Measurements from ENCODE around the gene IKZF3. TPM values are rescaled to one million over a fixed set of nuclear protein-coding genes. Genes with fewer than 3 reads are reported as not detected.
A peak's percentile ranks its signal among the peaks of the same experiment; 100 is the strongest.

The IKZF3 gene
- total RNA-seq, 1 donor from 2014 or later, result 220 TPM

- Mint-ChIP-seq H3K27ac (no peak overlapping the region), H3K36me3 (ENCODE audit: low read depth) (no peaks in the 10 kb centered on the region), H3K27me3 (peaks cover 17% of the 10 kb centered on the region), H3K4me3 (no peak overlapping the region), H3K9me3 (no peaks in the 10 kb centered on the region), H3K4me1 (peaks cover 26% of the 10 kb centered on the region)
- CTCF ChIA-PET, result no interaction called here
- no peak for ATAC-seq (ENCODE audit: low read depth)
- DNase-seq, result no peak
- POLR2A ChIA-PET, result no interaction called here
- intact Hi-C loops (cut with micrococcal nuclease), result no loop called here
- no peak for TF ChIP-seq CTCF (IDR thresholded peaks at IDR 0.05)
Observed at GRCh38 chr17:39742126-39742855, 121.8 kb downstream of the IKZF3 start.

GRCh38 chr17:39740357-39741111 is 123.6 kb downstream of the IKZF3 start:
- Mint-ChIP-seq H3K9me3 (no peaks in the 10 kb centered on the region), H3K4me1 (peaks cover 26% of the 10 kb centered on the region), H3K27me3 (peaks cover 25% of the 10 kb centered on the region), H3K4me3 (no peak overlapping the region), H3K36me3 (ENCODE audit: low read depth) (no peaks in the 10 kb centered on the region), H3K27ac (no peak overlapping the region)
- POLR2A ChIA-PET, result interaction anchor here (1.2 kb wide), 1 partner anchor 12 kb away, joined by 4 read pairs; no protein-coding TSS in a partner anchor
- ATAC-seq (ENCODE audit: low read depth) (no peak), DNase-seq (no peak)
- CTCF ChIA-PET, result no interaction called here
- no peak for TF ChIP-seq CTCF (IDR thresholded peaks at IDR 0.05)
- intact Hi-C loops (cut with micrococcal nuclease), result no loop called here

GRCh38 chr17:39739885-39740356 is 124.2 kb downstream of the IKZF3 start:
- ATAC-seq (ENCODE audit: low read depth) (no peak), DNase-seq (no peak)
- H3K9me3 Mint-ChIP-seq, result no peaks in the 10 kb centered on the region
- ChIA-PET CTCF (no interaction called here), POLR2A (interaction anchor here (1.2 kb wide), 1 partner anchor 13 kb away, joined by 4 read pairs; no protein-coding TSS in a partner anchor)
- peaks cover 26% of the 10 kb centered on the region for H3K4me1 Mint-ChIP-seq
- intact Hi-C loops (cut with micrococcal nuclease), result loop anchor here (2.0 kb wide), 1 partner anchor 13 kb away; no protein-coding TSS in a partner anchor
- H3K27ac Mint-ChIP-seq, result no peak overlapping the region
- H3K36me3 Mint-ChIP-seq (ENCODE audit: low read depth), result no peaks in the 10 kb centered on the region
- peaks cover 25% of the 10 kb centered on the region for H3K27me3 Mint-ChIP-seq
- TF ChIP-seq CTCF (IDR thresholded peaks at IDR 0.05), result no peak
- H3K4me3 Mint-ChIP-seq, result no peak overlapping the region

GRCh38 chr17:39738983-39739884 is 124.9 kb downstream of the IKZF3 start:
- ChIA-PET CTCF (no interaction called here), POLR2A (interaction anchor here (0.6 to 1.2 kb wide), 3 partner anchors 14 to 210 kb away, joined by 3 to 4 read pairs (median 4); no protein-coding TSS in a partner anchor)
- peak; percentile 12 for ATAC-seq (ENCODE audit: low read depth)
- no peak for DNase-seq
- Mint-ChIP-seq H3K27ac (no peak overlapping the region), H3K27me3 (peaks cover 25% of the 10 kb centered on the region), H3K36me3 (ENCODE audit: low read depth) (no peaks in the 10 kb centered on the region), H3K4me3 (peak overlapping the region; percentile 81), H3K4me1 (peaks cover 26% of the 10 kb centered on the region), H3K9me3 (no peaks in the 10 kb centered on the region)
- intact Hi-C loops (cut with micrococcal nuclease), result loop anchor here (2.0 kb wide), 1 partner anchor 14 kb away; no protein-coding TSS in a partner anchor
- TF ChIP-seq CTCF (IDR thresholded peaks at IDR 0.05), result no peak

Data from activated B cell treated with CpG ODN at 0.5 μM for 24 hours (primary cell).